Neural cell (in vitro differentiated cells): Measurements from ENCODE around the gene EMCN.

Experiments
- EP300 ChIP-seq: fragments of 450-650 bp; conservative IDR thresholded peaks from 2 replicates; pipeline ENCODE4 v1.6.1; 2014; ENCODE audit warnings: antibody characterized with exemption, mild to moderate bottlenecking, moderate library complexity; ENCODE audit not compliant: poor library complexity, severe bottlenecking
- EZH2 ChIP-seq: fragments of 200-600, 300-800 bp; shearing (Covaris generic), sonication (generic); IDR thresholded peaks from 2 replicates; pipeline ENCODE4 v1.6.1; 2014; ENCODE audit warnings: antibody characterized with exemption, low read length, borderline replicate concordance, mild to moderate bottlenecking; ENCODE audit not compliant: insufficient read depth, poor library complexity, severe bottlenecking
- POLR2AphosphoS5 ChIP-seq: IDR thresholded peaks from 2 replicates; pipeline ENCODE4 v1.6.1; 2012
- RAD21 ChIP-seq: fragments of 450-650 bp; conservative IDR thresholded peaks from 2 replicates; pipeline ENCODE4 v1.6.1; 2014; ENCODE audit warnings: antibody characterized with exemption, mild to moderate bottlenecking, moderate library complexity
- REST ChIP-seq: IDR thresholded peaks from 2 replicates; pipeline ENCODE4 v1.6.1; 2012; ENCODE audit warnings: borderline replicate concordance
- SMC3 ChIP-seq: fragments of 450-650 bp; conservative IDR thresholded peaks from 2 replicates; pipeline ENCODE4 v1.6.1; 2014; ENCODE audit warnings: antibody characterized with exemption, mild to moderate bottlenecking, moderate library complexity; ENCODE audit not compliant: poor library complexity
- TAF1 ChIP-seq: IDR thresholded peaks from 2 replicates; pipeline ENCODE4 v1.6.1; 2012; ENCODE audit warnings: low read depth
- TF ChIP-seq, protein P1 (sequence below): fragments of 450-650 bp; IDR thresholded peaks from 2 replicates; pipeline ENCODE4 v1.5.1; 2014; ENCODE audit warnings: antibody characterized with exemption, mild to moderate bottlenecking, moderate library complexity; ENCODE audit not compliant: poor library complexity, severe bottlenecking

DNA sequence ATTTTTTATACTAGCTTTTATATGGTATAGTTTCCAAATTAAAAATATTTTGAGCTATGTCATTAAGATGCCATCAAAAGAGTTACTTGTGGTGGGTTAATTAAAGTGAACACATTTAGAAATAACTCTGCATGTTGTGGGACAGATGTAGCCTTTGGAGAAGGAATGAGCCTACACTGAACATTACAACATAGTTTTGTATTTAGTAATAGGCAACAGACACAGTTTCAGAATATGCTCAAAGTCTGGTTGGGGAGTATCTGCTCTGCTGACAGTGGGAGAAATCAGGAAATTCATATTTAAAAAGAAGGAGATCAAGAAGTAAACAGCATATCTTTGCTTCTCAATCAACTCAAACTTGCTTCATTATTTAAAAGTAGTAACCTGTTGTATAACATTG, 23.7 kb downstream of the EMCN start:
- TF ChIP-seq REST = no peak
- TF ChIP-seq, protein P1, sequence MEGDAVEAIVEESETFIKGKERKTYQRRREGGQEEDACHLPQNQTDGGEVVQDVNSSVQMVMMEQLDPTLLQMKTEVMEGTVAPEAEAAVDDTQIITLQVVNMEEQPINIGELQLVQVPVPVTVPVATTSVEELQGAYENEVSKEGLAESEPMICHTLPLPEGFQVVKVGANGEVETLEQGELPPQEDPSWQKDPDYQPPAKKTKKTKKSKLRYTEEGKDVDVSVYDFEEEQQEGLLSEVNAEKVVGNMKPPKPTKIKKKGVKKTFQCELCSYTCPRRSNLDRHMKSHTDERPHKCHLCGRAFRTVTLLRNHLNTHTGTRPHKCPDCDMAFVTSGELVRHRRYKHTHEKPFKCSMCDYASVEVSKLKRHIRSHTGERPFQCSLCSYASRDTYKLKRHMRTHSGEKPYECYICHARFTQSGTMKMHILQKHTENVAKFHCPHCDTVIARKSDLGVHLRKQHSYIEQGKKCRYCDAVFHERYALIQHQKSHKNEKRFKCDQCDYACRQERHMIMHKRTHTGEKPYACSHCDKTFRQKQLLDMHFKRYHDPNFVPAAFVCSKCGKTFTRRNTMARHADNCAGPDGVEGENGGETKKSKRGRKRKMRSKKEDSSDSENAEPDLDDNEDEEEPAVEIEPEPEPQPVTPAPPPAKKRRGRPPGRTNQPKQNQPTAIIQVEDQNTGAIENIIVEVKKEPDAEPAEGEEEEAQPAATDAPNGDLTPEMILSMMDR = no peak
- no peak for TF ChIP-seq EZH2
- no peak for TF ChIP-seq POLR2AphosphoS5
- TF ChIP-seq EP300 = no peak
- no peak for TF ChIP-seq SMC3
- TF ChIP-seq RAD21 = no peak
- no peak for TF ChIP-seq TAF1
